Activated CD8-positive, alpha-beta memory T cell treated with anti-CD3 and anti-CD28 coated beads, Interleukin-2, amount 50 U/mL, for 1 hour (primary cell): Measurements from ENCODE around the gene TAL2.

Experiments used
- DNase-seq: peaks from one replicate; pipeline ENCODE4 v3.0.0-alpha.2; 2020; ENCODE audit errors: extremely low read depth

The TAL2 gene

DNA sequence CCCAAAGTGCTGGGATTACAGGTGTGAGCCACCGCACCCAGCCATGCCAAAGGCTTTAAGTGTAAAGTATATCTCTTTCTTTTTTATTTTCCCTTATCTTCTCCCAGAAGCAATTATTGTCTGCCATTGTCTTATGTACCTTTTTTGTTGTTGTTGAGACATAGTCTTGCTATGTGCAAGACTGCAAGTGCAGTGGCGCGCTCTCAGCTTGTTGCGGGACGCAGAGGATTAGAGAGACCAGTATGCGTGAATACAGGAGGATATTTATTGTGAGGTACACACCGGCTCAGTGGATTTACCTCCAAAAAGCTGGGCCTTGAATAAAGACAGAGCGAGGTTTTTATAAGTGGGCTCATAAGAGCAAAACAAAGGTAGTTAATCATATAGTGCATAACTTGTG is 43.9 kb downstream of the TAL2 start:
- no peak for DNase-seq

DNA sequence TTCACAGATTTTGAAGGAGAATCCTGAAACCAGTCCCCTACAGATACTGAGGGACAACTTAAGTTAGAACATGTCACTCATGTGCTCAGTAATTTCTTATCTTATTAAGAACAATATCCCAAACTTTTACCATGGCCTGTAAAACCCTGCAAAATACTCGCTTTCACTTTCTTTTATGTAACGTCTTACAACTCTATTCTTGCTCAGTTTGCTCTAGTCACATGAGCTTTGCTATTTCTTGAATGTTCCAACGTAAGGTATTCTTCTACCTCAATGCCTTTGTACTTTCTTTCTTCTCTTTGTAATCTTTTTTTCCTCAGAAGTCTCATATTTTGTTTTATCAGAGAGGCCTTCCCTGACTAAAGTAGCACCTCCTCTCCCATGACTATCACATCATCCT is 46.1 kb downstream of the TAL2 start:
- no peak for DNase-seq

DNA sequence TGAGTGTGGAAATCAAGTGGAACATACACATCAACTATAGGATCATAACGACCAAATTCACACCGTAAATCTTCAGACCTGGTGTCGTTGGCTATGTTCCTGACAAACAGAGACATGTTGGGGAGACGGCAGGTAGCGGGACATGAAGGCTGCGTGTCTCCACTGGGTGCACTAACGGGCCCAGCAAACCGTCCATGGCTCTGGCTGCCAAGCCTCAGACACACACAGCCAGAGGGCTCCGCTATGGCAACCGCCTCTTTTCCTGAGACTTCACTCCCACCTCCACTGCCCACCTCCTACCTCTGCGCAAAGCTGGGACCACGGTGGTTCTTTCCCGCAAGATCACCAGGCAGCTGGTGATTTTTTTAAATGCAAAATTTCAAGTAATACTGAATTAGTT is 48.4 kb downstream of the TAL2 start:
- DNase-seq, result no peak

DNA sequence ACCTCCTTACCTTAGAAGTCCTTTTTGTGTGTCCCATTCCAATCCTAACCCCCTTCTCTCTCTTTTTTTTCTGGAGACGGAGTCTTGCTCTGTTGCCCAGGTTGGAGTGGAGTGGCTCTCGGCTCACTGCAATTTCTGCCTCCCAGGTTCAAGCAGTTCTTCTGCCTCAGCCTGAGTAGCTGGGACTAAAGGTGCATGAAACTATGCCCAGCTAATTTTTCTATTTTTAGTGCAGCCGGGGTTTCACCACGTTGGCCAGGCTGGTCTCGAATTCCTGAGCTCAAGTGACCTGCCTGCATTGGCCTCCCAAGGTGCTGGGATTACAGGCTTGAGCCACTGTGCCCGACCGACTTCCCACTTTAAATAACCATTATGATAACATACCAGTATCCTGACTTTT is 49.6 kb downstream of the TAL2 start:
- no peak for DNase-seq

DNA sequence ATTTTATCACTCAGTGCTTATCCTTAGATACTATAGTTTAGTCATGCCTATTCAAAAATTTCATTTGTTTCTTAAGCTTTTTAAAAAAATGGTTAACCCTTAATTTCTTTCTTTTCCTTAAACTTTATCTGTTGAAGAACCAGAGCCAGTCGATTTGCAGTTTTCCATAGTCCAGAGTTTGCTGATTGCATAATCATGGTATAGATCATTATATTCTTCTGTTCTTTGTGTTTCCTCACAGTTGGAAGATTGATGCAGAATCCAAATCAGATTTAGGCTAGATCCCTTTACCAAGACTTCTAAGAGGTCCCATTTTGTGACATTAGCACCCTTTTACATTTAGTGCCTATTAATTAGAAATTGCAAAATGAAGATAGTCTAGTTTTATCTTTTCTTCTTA is 50.0 kb downstream of the TAL2 start:
- DNase-seq, result no peak
